ENCODE measurements around the gene FALEC.

FALEC gene

GRCh38 chr1:150558761-150559655 is 43.5 kb downstream of the FALEC start:
- Histone ChIP-seq H3K9ac (ENCODE audit: low read length) (no peak overlapping the region), H3K27ac (ENCODE audit: low read depth, low read length) (no peak overlapping the region), H3K79me2 (ENCODE audit: insufficient read depth, low read length) (no peaks in the 10 kb centered on the region), H3K4me3 (ENCODE audit: insufficient read depth, low read length, poor library complexity, severe bottlenecking) (no peak overlapping the region), H2AFZ (ENCODE audit: low read depth, low read length, severe bottlenecking) (no peak overlapping the region), H3K9me2 (replicated peaks; ENCODE audit: insufficient read depth, low read length) (no peaks in the 10 kb centered on the region), H3F3A (ENCODE audit: insufficient read depth) (peaks cover 37% of the 10 kb centered on the region), H3K36me3 (ENCODE audit: low read length) (no peaks in the 10 kb centered on the region), H3K9me3 (ENCODE audit: insufficient read depth, low read length) (no peaks in the 10 kb centered on the region), H3K27me3 (ENCODE audit: low read length) (no peaks in the 10 kb centered on the region), H4K20me1 (ENCODE audit: low read depth, low read length) (no peaks in the 10 kb centered on the region), H3K4me2 (ENCODE audit: low read depth, low read length, poor library complexity, severe bottlenecking) (no peak overlapping the region)
- TF ChIP-seq CTCF (IDR thresholded peaks at IDR 0.05; ENCODE audit: insufficient read depth, low read length, poor library complexity, severe bottlenecking) (no peak), EZH2phosphoT487 (conservative IDR thresholded peaks at IDR 0.05; ENCODE audit: low read length) (no peak)

- Histone ChIP-seq H3K9ac (ENCODE audit: low read length) (no peak overlapping the region), H3K27ac (ENCODE audit: low read depth, low read length) (no peak overlapping the region), H3K9me3 (ENCODE audit: insufficient read depth, low read length) (no peaks in the 10 kb centered on the region), H3K4me3 (ENCODE audit: insufficient read depth, low read length, poor library complexity, severe bottlenecking) (no peak overlapping the region), H4K20me1 (ENCODE audit: low read depth, low read length) (no peaks in the 10 kb centered on the region), H3K36me3 (ENCODE audit: low read length) (no peaks in the 10 kb centered on the region), H3K27me3 (ENCODE audit: low read length) (no peaks in the 10 kb centered on the region), H3F3A (ENCODE audit: insufficient read depth) (peaks cover 43% of the 10 kb centered on the region), H3K4me2 (ENCODE audit: low read depth, low read length, poor library complexity, severe bottlenecking) (no peak overlapping the region), H3K9me2 (replicated peaks; ENCODE audit: insufficient read depth, low read length) (no peaks in the 10 kb centered on the region), H2AFZ (ENCODE audit: low read depth, low read length, severe bottlenecking) (no peak overlapping the region), H3K79me2 (ENCODE audit: insufficient read depth, low read length) (peaks cover 1% of the 10 kb centered on the region; the same call in 1 of the 2 replicates)
- TF ChIP-seq EZH2phosphoT487 (conservative IDR thresholded peaks at IDR 0.05; ENCODE audit: low read length) (no peak), CTCF (IDR thresholded peaks at IDR 0.05; ENCODE audit: insufficient read depth, low read length, poor library complexity, severe bottlenecking) (no peak)
Observed at GRCh38 chr1:150559656-150560010, 44.1 kb downstream of the FALEC start.

- no peaks in the 10 kb centered on the region for H3K9me2 ChIP-seq (replicated peaks; ENCODE audit: insufficient read depth, low read length)
- H4K20me1 ChIP-seq (ENCODE audit: low read depth, low read length), result no peaks in the 10 kb centered on the region
- no peak overlapping the region for H3K4me3 ChIP-seq (ENCODE audit: insufficient read depth, low read length, poor library complexity, severe bottlenecking)
- H3K4me2 ChIP-seq (ENCODE audit: low read depth, low read length, poor library complexity, severe bottlenecking), result peak overlapping the region; percentile 97
- no peaks in the 10 kb centered on the region for H3K36me3 ChIP-seq (ENCODE audit: low read length)
- TF ChIP-seq CTCF (IDR thresholded peaks at IDR 0.05; ENCODE audit: insufficient read depth, low read length, poor library complexity, severe bottlenecking), result peak; percentile 96
- TF ChIP-seq EZH2phosphoT487 (conservative IDR thresholded peaks at IDR 0.05; ENCODE audit: low read length), result no peak
- H3K9ac ChIP-seq (ENCODE audit: low read length), result peak overlapping the region; percentile 70; the same call in 1 of the 2 replicates
- peaks cover 46% of the 10 kb centered on the region for H3F3A ChIP-seq (ENCODE audit: insufficient read depth)
- H3K79me2 ChIP-seq (ENCODE audit: insufficient read depth, low read length), result peaks cover 5% of the 10 kb centered on the region; the same call in 1 of the 2 replicates
- no peaks in the 10 kb centered on the region for H3K27me3 ChIP-seq (ENCODE audit: low read length)
- H3K27ac ChIP-seq (ENCODE audit: low read depth, low read length), result peak overlapping the region; percentile 99
- H3K9me3 ChIP-seq (ENCODE audit: insufficient read depth, low read length), result no peaks in the 10 kb centered on the region
- no peak overlapping the region for H2AFZ ChIP-seq (ENCODE audit: low read depth, low read length, severe bottlenecking)
Observed at GRCh38 chr1:150560011-150560438, 44.5 kb downstream of the FALEC start.
